GM18520 (cell line): ENCODE data around the gene ALPI.

Experiments used
- ATAC-seq: cut with Tn5 transposase; IDR thresholded peaks from one replicate; pipeline ENCODE4 v1.9.1; 2021; ENCODE audit not compliant: unreplicated experiment

ALPI gene

DNA sequence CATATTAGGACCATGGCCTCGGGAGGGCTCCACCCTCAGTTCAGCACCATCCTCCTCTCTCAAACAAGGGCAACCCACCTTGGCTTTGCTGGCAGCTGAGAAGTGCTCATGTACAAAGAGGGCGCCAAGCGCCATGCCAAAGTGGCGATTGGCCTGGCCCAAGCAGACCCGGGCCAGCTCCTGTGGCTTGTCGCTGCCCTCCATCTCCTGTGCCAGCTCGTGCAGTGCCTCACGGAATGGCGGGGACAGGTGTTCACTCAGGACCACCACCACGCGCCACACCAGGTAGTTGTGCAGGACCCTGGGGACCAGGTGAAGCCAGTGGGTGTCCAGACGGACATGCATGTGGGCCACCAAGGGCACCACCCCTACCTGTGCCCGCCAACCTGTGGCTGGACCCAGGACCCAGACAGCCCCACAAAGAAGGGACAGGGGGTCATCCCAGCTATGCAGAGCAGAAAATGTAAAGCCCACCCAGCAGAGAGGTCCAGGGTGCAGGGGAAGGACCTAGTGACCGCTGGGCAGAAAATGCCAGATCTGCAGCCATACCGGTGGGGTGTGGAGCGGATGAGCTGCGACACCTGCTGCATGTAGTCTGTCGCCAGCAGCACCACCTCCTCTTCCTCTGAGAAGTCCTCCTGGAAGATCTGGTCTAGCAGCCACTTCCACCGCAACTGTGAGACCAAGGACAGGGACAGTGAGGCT is 28.1 kb downstream of the ALPI start:
- no peak for ATAC-seq

DNA sequence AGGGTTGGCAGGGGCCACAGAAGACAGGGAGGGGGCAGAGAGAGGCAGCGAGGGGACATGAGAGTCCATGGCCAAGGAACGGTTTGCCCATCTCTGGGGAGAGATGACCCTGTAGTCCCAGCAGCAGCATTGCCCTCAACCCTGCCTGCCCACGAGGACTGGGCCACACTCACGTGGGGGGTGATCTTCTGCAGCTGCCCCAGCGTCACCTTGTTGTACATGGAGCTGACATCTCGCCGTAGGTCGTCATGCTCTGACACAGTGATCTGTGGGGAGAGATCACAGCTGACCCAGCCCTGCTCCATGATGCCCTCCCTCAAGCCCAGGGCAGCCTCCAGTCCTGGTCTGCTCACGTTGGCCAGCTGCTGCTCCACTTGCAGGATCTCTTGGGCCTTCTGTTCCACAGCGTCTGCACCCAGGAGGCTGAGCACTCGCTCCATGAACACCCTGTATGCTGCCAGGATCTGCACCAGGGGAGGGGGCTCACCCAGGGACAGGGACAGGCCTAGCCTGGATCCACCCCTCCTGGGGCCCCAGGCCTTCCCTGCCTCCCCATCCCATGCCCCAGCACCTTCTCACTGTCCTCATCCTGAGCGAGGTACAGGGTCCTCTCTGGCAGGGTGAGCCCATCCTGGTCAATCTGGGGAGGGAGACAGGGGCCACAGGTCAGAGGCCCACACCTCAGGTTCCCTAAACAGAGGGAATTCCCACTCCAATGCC is 28.8 kb downstream of the ALPI start:
- no peak for ATAC-seq

DNA sequence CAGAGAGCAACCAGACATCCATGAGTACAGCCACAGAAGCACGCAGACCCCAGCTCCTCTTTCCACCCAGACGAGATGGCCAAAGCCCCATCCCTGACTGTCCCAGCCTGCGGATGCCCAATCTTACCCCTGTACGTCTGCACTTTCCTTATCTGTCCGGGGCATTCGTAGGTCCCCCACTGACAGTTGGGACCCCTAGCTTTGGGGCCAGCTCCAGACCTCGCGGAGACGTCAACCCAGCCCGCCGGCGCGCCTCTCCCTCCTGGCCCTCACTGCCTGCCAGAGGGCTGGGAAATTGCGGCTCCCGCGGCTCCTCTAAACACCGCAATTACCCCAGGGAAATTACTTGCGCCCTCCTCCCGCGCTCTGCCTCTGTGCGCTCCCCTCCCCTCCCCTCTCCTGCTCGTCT is 29.4 kb downstream of the ALPI start:
- ATAC-seq, result no peak

DNA sequence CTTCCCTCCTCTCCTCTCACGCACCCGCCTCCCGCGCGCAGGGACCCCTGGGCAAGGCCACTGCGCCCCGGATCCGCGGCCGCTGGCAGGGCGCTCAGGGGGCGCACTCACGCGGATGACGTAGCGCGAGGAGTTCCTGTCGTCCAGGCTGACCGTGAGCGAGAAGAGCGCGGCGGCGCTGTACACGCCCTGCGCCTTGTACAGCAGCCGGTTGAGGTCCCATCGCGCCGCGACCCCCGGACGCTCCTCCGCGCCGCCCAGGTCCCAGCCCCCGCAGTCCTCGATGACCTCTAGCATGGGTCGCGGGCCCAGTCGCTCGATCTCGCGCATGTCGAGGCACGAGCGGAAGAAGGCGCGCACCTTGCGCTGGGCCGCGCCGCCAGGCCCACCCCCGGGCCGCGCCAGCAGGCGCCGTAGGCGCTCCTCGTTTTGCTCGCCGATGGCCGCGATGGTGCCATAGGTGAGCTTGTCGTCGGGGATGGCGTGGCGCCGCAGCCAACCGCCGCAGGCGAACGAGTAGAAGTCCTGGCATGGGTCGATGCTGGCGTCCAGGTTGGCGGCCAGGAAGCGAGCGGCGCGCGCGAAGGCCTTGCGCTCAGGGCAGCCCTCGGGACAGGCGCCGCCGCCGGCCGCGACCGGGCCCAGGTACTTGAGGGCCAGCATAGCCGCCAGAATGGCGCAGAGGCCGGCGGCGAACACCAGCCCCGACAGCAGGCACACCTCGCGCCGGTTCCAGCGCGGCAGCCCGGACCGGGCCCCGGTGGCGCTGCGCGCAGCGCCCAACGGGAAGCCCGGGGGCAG is 30.0 kb downstream of the ALPI start:
- ATAC-seq, result no peak

DNA sequence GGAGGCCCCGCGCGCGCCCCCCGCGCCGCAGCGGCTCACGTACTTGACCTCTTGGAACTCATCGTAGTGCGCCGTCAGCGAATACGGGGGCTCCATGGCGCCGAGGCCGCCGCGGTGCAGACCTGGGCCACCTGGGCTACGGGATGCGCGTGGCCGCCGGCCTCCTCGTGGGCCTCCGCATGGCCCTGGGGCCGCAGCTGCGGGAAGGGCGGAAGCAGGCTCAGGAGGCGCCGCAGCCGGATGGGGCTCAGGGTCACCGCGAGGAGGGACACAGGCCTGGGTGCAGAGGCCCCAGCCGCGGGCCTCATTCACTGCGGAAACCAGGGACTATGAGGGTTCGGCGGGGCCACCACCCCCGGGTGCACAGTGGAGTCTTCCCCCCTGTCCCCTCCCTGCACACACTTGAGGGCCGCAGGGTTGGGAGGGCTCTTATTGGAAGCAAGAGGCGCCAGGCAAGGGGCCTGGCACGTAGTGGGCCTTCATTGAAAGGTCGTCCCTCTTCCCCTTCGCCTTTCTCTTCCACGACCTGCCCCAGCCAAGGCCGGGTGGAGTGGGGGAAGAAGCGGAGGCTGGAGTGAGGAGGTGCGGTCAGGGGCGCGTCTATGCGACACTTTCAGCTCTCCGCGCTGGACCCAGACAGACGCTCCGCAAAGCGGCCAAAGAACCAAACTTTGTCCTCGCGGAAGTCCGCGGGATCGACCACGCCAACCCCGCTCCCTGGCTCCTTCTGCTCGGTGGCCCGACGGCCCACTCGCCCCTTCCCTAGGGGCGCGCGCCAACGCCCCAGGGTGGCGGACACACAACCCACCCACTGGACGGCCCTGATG is 30.8 kb downstream of the ALPI start:
- ATAC-seq, result no peak

DNA sequence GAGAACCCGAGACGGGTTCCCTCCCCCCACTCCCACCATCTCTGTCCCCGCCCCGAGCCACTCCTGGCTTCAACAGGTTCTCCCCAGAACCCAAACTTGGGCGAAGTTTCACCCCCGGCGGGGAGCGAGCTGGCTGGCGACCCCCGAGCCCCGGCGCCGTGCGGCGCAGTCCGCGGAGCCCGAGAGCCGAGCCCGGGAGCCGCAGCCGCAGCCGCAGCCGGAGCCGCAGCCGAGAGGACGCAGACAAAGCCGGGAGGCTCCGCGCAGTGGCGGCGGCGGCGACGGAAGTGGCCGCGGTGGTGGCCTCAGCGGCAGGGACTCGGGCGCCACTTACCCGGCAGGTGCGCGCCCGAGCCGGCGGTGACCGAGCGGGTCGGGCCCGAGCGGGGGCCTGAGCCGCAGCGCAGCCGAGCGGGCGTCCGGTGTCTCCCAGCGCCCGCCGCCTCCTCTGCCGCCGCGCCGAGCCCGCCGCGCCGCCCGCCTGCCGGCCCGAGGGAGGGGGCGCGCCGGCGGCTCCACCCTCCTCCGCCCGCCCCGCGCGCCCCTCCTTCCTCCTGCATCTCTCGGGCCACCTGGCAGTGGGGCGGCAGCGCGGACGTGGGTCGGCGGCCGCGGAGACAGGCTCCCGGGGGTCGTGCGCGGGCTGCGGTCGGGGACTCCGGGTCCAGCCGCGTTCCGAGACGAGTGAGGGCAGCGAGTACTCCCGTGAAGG is 31.6 kb downstream of the ALPI start, which contains the start of gene ECEL1:
ECEL1 (minus strand) TSS at position 450 of the 712 bp plus-strand sequence. CDS start 1,181 bp downstream, outside the sequence.
- no peak for ATAC-seq

DNA sequence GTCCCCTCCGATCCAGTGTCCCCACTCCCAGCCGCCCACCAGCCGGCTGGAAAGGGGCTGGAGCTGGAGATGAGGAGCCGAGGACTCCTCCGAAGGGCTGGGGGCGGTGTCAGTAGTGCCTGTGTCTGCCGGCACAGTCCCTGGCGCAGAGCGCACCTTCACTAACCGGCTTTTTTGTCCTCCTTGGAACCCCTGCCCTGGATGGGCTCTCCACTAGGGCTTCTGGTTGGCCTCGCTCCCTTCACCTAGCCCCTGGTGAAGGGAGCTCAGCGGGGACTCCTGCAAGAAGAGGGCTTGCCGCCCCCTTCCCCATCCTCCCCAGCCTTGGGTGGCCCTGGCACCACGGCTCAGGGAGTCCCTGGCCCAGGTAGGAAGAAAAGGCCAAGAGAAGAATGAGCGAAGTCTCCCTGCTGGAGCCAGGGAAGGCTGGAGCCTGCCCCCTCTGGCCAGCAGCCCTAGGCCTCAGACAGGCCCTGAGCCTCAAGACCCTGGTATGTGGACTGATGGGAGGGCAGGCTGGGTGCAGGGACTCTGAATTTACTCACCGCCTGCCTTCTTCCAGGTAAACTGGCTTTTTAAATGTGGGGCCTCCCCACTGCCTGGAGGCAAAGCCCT is 32.3 kb downstream of the ALPI start:
- ATAC-seq, result no peak

DNA sequence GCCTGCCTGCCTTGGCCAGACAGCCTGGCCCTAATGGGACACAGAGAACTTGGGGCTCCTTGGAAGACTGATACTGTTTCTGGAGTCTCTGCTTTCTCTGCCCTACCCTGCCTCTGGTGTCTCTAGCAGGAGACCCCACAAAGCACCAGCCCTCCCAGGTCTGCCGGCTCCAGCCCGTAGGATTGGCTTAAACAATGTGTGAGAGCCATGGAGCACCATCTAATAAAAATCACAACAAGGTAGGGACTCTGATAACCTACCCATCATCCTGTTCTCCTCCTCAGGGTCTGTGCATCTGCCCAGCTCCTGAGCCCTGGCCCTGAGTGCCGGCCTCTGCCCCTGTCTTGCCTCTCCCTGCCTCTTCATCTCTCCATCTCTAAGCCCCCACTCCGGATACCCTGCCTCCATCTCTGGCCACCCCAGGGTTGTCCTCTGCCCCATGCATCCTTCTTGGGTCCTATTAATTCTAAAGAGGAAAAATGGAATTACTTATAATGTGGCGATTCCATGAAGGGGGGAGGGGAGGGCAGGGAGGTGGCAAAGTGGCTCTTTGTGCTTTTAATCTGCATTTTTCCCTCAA is 32.9 kb downstream of the ALPI start:
- ATAC-seq, result no peak

DNA sequence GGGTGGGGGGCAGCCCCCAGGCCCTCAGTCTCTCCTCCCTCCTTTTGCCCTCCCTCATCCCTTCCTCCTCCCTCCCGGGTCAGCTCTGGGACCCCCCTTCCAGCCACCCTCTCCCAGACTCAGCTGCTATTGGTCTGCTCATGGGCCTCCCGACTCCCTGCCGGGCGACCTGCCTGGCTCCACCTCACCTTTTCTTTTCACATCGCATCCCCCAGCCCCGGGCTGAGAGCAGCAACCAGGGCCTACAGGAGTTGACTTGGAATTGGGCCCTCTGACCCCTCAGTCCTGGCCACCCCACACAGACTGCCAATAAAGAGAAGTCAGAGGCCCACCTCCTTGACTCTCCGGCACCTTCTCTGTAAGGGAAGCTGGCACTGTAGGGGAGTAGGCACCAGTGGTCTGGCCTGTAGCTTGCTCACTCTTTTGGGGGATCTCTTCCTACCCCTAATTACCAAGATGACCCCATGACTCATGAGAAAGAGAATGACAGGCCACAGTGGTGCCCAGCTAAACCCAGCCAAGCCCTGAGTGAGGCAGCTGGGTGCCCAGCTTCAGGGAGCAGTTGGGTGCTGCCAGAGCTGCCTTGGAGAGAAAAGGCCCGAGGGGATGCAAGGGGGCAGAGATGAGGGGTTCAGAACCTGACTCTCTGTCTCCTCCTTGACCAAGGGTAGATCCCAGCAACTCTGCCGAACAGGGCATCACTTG is 33.7 kb downstream of the ALPI start:
- ATAC-seq, result no peak

DNA sequence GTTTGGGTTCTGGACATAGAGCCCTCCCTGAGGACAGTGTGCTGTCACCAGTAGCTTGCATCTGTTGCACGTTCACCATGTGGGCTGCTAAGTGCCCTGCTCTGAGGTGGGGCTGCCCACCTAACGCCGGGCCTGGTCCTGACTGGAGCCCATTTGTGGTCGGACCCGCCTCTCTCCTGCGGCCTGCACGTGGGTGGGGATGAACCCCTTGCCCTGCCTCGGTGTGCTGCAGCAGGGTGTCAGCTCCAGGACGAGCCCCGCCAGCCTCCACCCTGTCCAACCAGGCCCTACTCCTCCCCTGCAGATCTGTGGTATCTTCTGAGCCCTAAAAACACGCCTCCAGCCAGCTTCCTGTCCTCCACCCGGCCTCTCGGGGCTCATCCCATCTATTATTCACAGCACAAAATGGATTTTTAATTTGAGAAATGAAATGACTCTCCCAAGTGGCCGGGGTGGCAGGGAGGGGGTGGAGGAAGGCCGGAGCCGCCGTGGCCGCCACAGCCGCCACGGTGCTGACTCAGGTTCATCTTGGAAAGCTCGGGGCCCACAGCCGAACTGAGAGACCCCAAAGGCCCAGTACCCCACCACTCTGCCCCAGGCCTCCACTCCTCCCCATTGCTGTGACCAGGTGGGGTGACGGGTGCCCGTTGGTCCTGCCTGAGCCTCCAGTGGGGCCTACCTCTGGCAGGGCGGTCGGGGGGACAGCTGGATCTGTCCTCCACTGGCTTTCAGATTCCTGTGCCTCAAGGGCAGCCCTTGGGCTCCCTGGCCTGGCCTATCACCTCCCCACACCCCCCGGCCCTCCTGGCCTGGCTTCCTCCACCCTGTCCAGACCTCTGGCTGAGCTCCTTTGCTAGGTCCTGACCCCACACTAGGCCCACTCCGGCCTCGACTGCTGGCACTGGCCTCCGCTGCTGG is 34.5 kb downstream of the ALPI start:
- no peak for ATAC-seq

DNA sequence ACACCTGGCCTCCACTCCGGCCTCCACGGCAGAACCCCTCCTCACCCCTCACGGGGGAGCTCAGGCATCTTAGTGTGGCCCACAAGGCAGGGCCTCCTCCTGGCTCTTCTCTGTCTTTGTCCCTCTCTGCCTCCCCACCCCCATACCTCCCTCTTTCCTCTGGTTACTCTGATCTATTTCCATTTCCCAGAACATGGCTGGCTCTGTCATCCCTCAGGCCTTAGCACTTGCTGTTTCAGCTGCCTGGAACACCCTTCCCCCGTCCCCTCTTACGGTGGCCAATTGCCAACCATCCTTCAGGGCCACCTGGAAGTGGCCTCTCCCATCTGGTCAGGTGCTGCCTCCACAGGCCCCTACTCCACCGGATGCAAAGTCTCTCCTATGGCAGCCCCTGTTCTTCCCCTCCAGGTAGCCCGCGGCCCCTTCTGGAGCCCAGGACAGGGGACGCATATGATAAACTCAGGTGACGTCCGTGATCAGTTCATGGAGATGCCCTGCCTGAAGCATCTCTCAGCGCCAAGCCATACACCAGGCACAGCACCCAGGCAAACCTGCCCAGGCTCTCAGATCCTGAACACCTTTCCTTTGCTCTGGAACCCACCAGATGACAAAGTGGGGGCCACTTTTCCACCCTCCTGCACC is 35.3 kb downstream of the ALPI start:
- no peak for ATAC-seq

DNA sequence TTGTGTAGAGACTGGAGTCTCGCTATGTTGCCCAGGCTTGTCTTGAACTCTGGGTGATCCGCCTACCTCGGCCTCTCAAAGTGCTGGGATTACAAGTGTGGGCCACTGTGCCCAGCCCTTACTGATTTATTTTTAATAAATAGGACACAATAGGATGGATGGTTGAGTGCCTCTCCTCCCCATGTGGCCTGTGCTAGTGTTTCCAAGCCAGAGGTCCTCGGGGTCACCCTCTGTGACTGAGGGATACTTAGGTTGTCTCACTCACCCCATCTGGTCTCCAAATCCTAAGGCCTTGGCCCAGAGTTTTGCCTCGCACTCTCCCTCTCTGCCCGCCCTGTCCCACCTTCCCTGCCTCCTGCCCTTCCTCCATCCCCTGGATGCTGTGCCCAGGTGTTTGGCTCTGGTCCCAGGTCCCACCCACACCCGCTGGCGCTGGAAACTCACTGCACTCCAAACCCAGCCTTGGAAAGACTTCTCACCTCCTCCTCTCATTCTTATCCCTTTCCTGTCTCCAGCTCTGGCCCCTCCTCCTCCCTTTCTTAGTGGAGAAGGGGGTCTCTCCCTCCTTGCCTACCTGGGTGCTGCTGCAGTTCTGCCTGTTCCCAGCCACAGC is 36.4 kb downstream of the ALPI start:
- no peak for ATAC-seq

DNA sequence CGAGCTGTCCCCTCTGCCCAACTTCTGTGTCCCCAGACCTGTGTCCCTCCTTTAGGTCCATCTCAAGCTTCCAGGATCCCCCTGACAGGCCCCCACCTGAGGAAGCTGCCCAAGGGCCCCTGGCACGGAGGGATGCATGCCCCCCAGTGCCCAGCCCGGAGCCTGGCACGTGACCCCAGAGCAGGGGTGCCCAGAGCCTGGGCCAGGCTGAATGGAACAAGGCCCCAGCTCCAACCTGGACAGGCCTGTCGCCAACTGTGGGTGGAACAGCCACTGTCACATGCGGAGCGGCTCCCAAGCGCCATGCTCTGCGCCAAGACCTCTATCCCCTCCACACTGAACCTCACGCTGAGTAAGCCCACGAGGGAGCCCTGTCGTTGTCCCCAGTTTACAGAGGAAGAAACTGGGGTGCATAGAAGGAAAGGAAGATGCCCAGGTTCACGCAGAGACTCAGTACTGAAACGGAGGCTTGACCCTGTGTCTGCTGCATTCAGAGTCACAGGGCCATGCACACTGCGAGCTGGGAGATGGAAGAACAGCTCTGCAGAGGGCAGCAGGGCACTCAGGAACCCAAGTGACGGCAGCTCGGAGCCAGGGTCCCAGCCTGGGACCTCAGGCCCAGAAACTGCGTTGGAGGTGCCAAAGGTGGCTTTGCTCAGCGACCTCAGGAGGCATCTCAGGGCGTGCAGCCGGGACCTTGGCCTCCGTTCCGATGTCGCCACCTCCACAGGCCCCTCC is 37.2 kb downstream of the ALPI start:
- ATAC-seq, result no peak

DNA sequence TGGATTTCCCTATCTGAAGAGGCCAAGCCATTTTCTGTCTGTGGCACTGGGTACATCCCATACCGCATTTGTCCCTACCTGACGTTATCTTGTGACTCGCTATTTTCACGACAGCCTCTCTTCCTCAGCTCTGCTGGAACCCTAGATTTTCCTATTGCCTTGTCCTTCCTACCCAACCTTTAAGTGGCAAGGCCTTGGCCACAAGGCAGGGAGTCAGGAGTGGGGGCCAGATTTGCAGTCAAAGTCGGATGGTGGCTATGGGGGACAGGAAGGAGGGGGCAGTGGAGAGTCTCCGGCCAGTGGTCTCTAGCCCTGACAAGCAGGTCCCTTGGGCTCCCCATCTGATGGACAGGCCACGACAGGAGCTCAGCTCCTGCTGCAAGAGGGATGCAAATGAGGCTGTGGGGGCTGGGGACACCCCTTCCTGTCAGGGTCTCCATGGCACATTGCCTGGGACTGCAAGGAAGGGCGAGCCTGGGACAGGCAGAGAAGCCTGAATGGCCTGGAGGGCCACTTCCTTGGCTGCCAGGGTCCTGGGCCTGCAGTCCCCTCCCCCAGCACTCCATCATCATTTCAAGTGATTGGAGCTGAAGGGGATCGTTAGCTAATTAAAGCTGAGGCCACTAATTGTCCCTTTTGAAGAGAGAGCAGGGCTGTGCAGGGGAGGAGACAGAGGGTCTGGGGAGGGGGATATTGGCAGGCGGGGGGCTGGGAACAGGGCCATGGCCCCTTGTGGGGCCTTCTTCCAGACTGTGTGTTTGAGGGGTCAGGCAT is 37.9 kb downstream of the ALPI start:
- no peak for ATAC-seq

DNA sequence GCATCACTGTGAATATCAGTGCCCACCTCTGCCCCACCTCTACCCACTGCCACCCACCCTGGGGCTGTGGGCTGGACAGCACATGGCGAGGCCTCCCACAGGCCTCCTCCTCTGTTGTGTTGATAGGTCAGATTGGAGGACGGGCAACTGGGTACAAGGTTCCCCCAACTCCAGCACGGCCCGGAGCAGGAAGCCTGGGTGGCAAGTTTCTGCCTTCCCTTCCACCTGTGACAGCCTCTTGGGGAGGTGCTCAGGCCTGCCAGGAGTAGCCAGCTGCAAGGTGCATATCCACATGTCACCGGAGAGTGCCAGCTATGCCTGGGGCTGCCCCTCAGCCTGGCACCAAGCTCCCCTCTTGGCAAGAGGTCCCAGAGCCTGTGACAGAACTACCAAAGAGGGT is 38.6 kb downstream of the ALPI start:
- no peak for ATAC-seq
